CD4-positive, alpha-beta T cell treated with Interleukin-4 for 1 hour (primary cell): Measurements from ENCODE around the gene TMPRSS11E.
A peak's percentile ranks its signal among the peaks of the same experiment; 100 is the strongest.
"Not testable (repeated sequence)": the region's sequence is repeated elsewhere in the genome, so short reads cannot be mapped to it uniquely, and the experiment has no call there.

Experiments
- DNase-seq, 2 donors: peaks; one replicate each; pipeline ENCODE4 v3.0.0-alpha.2; 2020 to 2022

The TMPRSS11E gene

DNA sequence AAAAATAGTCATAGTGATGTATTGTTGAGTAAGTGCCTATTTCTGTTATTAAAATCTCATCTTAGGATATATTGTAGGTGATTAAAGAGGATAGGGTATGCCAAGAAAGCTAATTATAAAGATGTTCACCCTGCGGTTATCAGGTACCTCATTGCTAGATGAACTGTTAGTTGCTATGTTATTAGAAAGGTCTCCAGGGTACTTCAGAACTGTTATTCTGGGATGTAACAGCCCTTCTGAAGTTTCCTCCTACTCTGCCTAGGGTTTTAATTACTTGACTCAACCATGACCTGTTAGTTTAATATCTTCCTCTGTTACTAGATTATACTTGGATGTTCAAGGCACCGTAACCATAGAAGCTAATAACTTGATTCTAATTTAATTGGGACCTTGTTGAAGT is 15.4 kb downstream of the TMPRSS11E start:
- no peak for DNase-seq

- no peak for DNase-seq
Measured at GRCh38 chr4:68463796-68464195, 16.5 kb downstream of the TMPRSS11E start.

DNA sequence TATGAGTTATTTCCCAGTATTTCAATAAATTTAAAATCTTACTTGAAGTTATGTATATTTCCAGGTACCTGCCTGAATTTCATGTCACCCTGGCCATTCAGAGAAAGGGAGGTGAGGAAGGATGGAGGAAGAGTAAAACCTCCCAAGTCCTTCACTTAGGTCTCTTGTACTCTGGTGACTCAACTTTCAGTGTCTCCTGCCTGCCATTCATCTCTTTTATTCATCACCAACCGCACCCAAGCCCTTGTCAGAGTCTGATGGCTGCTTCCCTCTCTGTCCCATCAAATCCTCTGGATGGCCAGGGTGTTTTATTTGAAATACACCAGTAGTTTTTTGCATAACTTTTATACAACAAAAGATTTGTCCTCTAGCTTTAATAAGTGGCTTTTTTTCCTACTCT is 17.8 kb downstream of the TMPRSS11E start:
- DNase-seq, result no peak

DNA sequence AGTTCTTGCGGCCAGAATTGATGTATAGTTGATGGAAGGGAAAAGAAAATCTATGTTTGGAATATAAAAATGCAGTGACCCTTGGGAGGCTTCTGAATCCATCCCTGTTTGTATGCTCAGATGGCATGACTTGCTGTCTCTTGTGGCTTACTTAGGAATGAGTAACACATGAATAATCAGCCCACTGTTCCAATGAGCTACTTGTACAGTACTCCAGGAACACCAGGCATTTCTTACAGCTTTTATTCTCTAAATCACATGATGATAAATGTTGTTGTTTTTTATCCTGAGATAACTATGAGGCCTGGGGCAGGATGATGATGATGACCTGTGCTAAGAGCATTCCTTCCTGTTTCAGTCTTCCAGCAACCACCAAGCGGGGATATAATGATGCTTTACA is 18.9 kb downstream of the TMPRSS11E start:
- no peak for DNase-seq

DNA sequence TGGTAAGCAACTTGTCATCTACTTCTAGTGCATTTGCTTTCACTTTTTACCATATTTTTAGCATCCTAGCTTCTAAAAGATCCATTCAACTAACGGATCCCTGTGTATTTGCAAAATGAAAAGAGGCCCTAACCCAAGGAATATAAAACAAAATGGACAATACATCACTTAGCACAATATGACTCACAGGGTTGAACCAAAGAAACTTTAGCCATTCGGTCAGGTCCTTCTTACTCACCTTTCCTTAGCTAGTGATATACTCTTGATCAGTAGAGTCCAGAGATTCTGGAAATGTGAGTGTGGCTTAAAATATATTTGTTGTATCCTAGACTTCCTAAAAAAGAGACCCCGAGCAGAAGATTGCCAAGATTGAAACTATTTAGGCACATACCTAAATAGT is 19.5 kb downstream of the TMPRSS11E start:
- no peak for DNase-seq

- no peak for DNase-seq
Measured at GRCh38 chr4:68469482-68469881, 22.2 kb downstream of the TMPRSS11E start.

GRCh38 chr4:68476191-68476590 is 28.9 kb downstream of the TMPRSS11E start:
- DNase-seq, result no peak

GRCh38 chr4:68489338-68489737 is 42.1 kb downstream of the TMPRSS11E start:
- no peak for DNase-seq

GRCh38 chr4:68490826-68491457 is 43.7 kb downstream of the TMPRSS11E start:
- DNase-seq, result no peak

- DNase-seq, result no peak
Measured at GRCh38 chr4:68494688-68495087, 47.4 kb downstream of the TMPRSS11E start.

GRCh38 chr4:68498413-68499007 is 51.2 kb downstream of the TMPRSS11E start:
- DNase-seq, result peak; percentile 51 to 68

GRCh38 chr4:68499021-68499420 is 51.8 kb downstream of the TMPRSS11E start:
- DNase-seq, result no peak

DNA sequence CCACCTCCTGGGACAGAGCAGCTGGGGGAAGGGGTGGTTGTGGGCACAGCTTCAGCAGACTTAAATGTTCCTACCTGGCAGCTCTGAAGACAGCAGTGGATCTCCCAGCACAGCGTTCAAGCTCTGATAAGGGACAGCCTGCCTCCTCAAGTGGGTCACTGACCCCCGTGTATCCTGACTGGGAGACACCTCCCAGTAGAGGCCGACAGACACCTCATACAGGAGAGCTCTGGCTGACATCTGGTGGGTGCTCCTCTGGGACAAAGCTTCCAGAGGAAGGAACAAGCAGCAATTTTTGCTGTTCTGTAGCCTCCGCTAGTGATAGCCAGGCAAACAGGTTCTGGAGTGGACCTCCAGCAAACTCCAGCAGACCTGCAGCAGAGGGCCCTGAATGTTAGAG is 56.2 kb downstream of the TMPRSS11E start:
- DNase-seq, result not testable (repeated sequence)

DNA sequence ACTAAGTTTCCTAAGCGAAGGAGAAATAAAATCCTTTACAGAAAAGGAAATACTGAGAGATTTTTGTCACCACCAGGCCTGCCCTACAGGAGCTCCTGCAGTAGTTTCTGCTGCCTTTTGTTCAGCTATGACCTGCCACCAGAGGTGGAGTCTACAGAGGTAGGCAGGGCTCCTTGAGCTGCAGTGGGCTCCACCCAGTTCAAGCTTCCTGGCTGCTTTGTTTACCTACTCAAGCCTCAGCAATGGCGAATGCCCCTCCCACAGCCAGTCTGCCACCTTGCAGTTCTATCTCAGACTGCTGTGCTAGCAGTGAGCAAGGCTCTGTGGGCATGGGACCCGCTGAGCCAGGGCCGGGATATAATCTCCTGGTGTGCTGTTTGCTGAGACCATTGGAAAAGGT is 57.6 kb downstream of the TMPRSS11E start:
- DNase-seq, result peak in 1 of 2 donors; percentile 33

GRCh38 chr4:68505452-68505851 is 58.2 kb downstream of the TMPRSS11E start:
- not testable (repeated sequence) for DNase-seq

DNA sequence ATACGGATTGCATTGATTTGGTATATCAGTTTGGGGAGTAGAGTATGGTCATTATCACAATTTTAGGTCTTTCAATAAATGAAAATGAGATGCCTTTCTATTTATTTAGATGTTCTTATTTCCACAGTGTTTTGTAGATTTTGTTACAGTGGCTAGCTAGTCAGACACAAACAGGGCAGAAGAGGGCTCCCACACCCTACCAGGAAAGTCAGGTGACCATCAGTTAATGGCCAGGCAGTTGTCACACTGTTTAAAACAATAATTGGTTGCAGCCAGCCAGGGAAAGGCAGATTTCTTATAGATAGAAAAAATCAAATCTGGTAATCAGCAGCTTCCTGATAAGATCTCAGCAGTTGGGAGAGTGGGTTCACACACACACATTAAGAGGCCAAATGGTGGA is 71.6 kb downstream of the TMPRSS11E start:
- DNase-seq, result no peak

GRCh38 chr4:68520985-68521384 is 73.7 kb downstream of the TMPRSS11E start:
- DNase-seq, result no peak

GRCh38 chr4:68522232-68522631 is 75.0 kb downstream of the TMPRSS11E start:
- not testable (repeated sequence) for DNase-seq

- DNase-seq, result no peak
Measured at GRCh38 chr4:68535974-68536373, 88.7 kb downstream of the TMPRSS11E start.

- no peak for DNase-seq
Measured at GRCh38 chr4:68536375-68536774, 89.1 kb downstream of the TMPRSS11E start.

DNA sequence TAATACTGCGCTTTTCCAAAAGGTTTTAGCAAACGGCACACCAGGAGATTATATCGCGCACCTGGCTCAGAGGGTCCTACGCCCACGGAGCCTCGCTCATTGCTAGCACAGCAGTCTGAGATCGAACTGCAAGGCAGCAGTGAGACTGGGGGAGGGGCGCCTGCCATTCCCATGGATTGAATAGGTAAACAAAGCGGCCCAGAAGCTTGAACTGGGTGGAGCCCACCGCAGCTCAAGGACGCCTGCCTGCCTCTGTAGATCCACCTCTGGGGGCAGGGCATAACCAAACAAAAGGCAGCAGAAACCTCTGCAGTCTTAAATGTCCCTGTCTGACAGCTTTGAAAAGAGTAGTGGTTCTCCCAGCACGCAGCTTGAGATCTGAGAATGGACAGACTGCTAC is 95.5 kb downstream of the TMPRSS11E start:
- not testable (repeated sequence) for DNase-seq
